ENCODE data around the gene POMGNT1.

POMGNT1 gene

GRCh38 chr1:46211051-46211450 lies 12.8 kb upstream of the POMGNT1 start:
- H3K4me3 ChIP-seq (ENCODE audit: low read depth, low read length): no peak overlapping the region
- TF ChIP-seq MYC (IDR thresholded peaks at IDR 0.05; ENCODE audit: low read depth, low read length): no peak
- no peak for TF ChIP-seq POLR2A (IDR thresholded peaks at IDR 0.05; ENCODE audit: extremely low read depth, insufficient read length)
- no peak for TF ChIP-seq MAX (IDR thresholded peaks at IDR 0.05; ENCODE audit: low read depth, low read length)
- TF ChIP-seq, protein P1, sequence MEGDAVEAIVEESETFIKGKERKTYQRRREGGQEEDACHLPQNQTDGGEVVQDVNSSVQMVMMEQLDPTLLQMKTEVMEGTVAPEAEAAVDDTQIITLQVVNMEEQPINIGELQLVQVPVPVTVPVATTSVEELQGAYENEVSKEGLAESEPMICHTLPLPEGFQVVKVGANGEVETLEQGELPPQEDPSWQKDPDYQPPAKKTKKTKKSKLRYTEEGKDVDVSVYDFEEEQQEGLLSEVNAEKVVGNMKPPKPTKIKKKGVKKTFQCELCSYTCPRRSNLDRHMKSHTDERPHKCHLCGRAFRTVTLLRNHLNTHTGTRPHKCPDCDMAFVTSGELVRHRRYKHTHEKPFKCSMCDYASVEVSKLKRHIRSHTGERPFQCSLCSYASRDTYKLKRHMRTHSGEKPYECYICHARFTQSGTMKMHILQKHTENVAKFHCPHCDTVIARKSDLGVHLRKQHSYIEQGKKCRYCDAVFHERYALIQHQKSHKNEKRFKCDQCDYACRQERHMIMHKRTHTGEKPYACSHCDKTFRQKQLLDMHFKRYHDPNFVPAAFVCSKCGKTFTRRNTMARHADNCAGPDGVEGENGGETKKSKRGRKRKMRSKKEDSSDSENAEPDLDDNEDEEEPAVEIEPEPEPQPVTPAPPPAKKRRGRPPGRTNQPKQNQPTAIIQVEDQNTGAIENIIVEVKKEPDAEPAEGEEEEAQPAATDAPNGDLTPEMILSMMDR (IDR thresholded peaks at IDR 0.05; ENCODE audit: low read depth, low read length): no peak
- DNase-seq (ENCODE audit: low read depth): no peak

DNA sequence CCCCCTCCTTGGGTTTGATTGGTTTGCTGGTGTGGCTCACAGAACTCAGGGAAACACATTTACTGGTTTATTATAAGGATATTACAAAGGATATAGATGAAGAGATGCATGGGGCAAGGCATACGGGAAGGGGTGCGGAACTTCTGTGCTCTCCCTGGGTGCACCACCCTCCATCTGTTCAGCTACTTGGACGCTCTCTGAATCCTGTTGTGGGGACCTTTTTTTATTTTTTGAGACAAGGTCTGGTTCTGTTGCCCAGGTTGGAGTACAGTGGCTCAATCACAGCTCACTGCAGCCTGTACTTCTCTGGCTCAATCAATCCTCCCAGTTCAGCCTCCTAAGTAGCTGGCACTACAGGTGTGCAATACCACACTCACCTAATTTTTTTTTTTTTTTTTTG lies 12.3 kb upstream of the POMGNT1 start:
- H3K4me3 ChIP-seq (ENCODE audit: low read depth, low read length): no peak overlapping the region
- no peak for DNase-seq (ENCODE audit: low read depth)
- TF ChIP-seq POLR2A (IDR thresholded peaks at IDR 0.05; ENCODE audit: extremely low read depth, insufficient read length) (no peak), MYC (IDR thresholded peaks at IDR 0.05; ENCODE audit: low read depth, low read length) (no peak), MAX (IDR thresholded peaks at IDR 0.05; ENCODE audit: low read depth, low read length) (no peak)

DNA sequence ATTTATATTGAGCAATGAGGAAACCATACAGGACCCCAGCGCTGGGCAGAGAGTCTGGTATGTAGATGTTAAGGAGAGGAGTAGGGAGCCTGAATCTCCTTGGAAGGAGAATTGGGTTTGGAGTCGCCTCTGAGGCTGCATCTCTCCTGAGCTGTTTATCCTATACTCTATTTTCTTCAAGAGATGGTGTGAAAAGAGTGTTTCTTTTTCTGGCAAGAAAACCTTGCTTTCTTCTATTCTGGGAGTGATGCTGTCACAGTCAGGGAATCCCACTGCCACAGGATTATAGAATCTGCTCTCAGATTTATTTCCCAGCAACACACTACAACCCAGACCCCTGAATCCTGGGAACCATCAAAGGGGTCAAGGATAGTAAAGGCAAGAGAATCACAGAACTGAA lies 8.2 kb upstream of the POMGNT1 start:
- H3K4me3 ChIP-seq (ENCODE audit: low read depth, low read length): no peak overlapping the region
- no peak for DNase-seq (ENCODE audit: low read depth)
- TF ChIP-seq MYC (IDR thresholded peaks at IDR 0.05; ENCODE audit: low read depth, low read length) (no peak), POLR2A (IDR thresholded peaks at IDR 0.05; ENCODE audit: extremely low read depth, insufficient read length) (no peak), MAX (IDR thresholded peaks at IDR 0.05; ENCODE audit: low read depth, low read length) (no peak)
- TF ChIP-seq, protein P1 (IDR thresholded peaks at IDR 0.05; ENCODE audit: low read depth, low read length): no peak

- no peak for TF ChIP-seq MAX (IDR thresholded peaks at IDR 0.05; ENCODE audit: low read depth, low read length)
- no peak for TF ChIP-seq POLR2A (IDR thresholded peaks at IDR 0.05; ENCODE audit: extremely low read depth, insufficient read length)
- no peak for TF ChIP-seq MYC (IDR thresholded peaks at IDR 0.05; ENCODE audit: low read depth, low read length)
- TF ChIP-seq, protein P1 (IDR thresholded peaks at IDR 0.05; ENCODE audit: low read depth, low read length): no peak
- DNase-seq (ENCODE audit: low read depth): no peak
- H3K4me3 ChIP-seq (ENCODE audit: low read depth, low read length): no peak overlapping the region
Observed at GRCh38 chr1:46205791-46206190, 7.6 kb upstream of the POMGNT1 start.

GRCh38 chr1:46205141-46205540 lies 6.9 kb upstream of the POMGNT1 start:
- no peak for DNase-seq (ENCODE audit: low read depth)
- TF ChIP-seq POLR2A (IDR thresholded peaks at IDR 0.05; ENCODE audit: extremely low read depth, insufficient read length): no peak
- TF ChIP-seq MAX (IDR thresholded peaks at IDR 0.05; ENCODE audit: low read depth, low read length): no peak
- TF ChIP-seq, protein P1 (IDR thresholded peaks at IDR 0.05; ENCODE audit: low read depth, low read length): no peak
- TF ChIP-seq MYC (IDR thresholded peaks at IDR 0.05; ENCODE audit: low read depth, low read length): no peak
- H3K4me3 ChIP-seq (ENCODE audit: low read depth, low read length): no peak overlapping the region

DNA sequence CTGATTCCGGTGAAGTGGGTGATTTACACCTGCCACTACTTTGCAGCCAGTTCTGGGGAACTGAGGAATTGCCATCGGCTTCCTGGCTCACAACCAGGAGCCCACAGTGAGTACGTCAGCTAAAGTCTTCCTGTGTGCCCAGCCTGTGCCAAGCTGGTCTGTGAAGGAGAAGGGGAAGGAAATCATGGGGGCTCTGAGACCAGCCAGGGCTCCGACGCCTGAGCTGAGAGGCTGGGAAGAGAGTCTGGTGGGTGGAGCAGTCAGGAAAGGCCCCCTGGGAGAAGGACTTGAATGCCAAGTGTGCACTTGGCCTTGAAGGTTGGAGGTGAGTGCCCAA lies 6.1 kb upstream of the POMGNT1 start:
- no peak overlapping the region for H3K4me3 ChIP-seq (ENCODE audit: low read depth, low read length)
- TF ChIP-seq MAX (IDR thresholded peaks at IDR 0.05; ENCODE audit: low read depth, low read length) (no peak), MYC (IDR thresholded peaks at IDR 0.05; ENCODE audit: low read depth, low read length) (no peak), POLR2A (IDR thresholded peaks at IDR 0.05; ENCODE audit: extremely low read depth, insufficient read length) (no peak)
- TF ChIP-seq, protein P1 (IDR thresholded peaks at IDR 0.05; ENCODE audit: low read depth, low read length): no peak
- DNase-seq (ENCODE audit: low read depth): no peak
